ENCODE measurements around the gene BST2.

The BST2 gene

GRCh38 chr19:17357078-17357666 lies 48.3 kb downstream of the BST2 start:
- TF ChIP-seq ZNF274 (IDR thresholded peaks at IDR 0.05; ENCODE audit: low read depth, low read length): no peak
- no peak overlapping the region for H3K4me3 ChIP-seq (ENCODE audit: low read length)

- H3K4me3 ChIP-seq (ENCODE audit: low read length): no peak overlapping the region
- TF ChIP-seq ZNF274 (IDR thresholded peaks at IDR 0.05; ENCODE audit: low read depth, low read length): no peak
Measured at GRCh38 chr19:17353386-17353785, 52.0 kb downstream of the BST2 start.
